Astrocyte of the cerebellum (primary cell): ENCODE results near the gene EPHA4.

Experiments
- DNase-seq: peaks from one replicate; pipeline ENCODE4 v3.0.0-alpha.2; 2011; ENCODE audit warnings: low read depth
- H3K4me3 ChIP-seq: 2 replicates; pipeline ENCODE4 v1.5.1; 2011; ENCODE audit warnings: mild to moderate bottlenecking, low read depth, low read length, moderate library complexity
- CTCF ChIP-seq: IDR thresholded peaks from 2 replicates; pipeline ENCODE4 v1.5.1; 2012; ENCODE audit warnings: low read length, low read depth, moderate library complexity, mild to moderate bottlenecking; ENCODE audit errors: missing control alignments
- in situ Hi-C: cut with HindIII; loops from 2 replicates; pipeline ENCODE4 v1.10.0; 2017; ENCODE audit warnings: low sequenced_read_pairs

Gene EPHA4

DNA sequence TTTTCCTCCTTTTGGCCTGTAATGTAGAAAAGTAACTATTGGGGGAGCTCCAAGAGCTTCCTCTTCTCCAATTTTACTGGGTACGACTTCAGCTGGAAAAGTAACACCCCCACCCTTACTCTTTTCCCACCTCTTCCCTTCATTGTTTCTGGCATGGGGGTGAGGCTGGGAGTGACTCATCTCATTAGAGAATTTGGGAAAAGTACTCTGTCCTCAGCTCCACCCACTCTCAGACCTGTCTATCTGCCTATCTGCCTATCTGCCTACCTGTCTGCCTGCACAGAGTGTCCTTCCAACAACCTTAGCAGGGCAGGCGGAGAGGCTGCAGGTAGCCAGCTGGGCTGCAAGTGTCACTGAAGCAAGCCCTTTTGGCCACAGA, 93.6 kb downstream of the EPHA4 start:
- in situ Hi-C loops: no loop called here
- DNase-seq: no peak
- H3K4me3 ChIP-seq: no peak overlapping the region
- no peak for TF ChIP-seq CTCF

DNA sequence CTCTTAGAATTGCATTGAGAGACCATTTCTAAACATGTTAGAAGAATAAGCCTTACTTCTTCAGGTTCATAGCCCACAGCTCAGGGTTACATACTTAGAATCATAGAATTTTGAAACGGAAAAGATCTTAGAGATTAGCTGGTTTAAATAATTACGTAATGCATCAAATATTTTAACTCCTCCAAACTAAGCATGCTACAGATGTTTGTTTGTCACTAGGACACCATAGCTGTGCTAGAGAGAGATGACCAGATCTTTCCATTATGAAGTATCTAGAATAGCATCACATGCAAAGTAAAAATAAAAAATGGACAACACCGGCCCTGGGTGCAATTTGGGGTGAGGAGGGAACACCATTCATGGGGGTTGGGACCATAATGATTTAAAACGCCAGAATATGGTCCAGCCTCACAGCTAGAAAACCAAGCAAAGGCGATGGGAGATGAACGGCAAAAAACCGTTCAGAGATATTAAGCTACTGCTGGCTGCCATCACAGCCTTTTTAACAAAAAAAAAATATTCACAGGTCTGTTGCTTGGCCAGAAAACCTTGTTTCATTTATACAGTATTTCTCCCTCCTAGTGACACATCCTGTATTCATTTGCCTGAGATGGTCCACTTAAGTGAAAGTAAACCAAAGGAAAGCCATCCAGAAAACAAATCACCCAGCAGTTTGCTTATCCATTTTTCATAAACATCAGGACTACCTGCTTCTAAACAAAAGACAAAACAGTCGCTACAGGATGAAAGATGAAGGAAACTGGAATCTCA, 94.2 kb downstream of the EPHA4 start:
- in situ Hi-C loops: no loop called here
- no peak overlapping the region for H3K4me3 ChIP-seq
- DNase-seq: no peak
- no peak for TF ChIP-seq CTCF

DNA sequence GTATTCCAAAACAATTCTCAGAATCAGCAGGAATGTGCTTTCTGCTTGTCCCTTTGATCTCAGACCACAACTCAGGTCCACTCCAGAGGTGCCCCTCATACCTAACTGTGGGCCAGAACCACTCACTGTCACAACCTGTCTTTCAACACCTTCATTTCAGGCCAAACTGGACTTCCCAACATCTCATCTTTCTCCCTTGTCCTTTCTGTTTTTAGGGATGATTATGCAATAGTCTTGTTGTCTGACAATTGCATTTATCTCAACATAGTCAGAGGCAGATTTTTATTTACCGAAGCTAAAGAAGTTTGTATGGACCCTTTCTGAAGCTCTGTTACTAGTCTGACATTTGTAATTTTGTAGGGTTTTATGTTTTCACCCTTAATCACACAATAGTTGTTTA, 95.9 kb downstream of the EPHA4 start:
- no peak for DNase-seq
- in situ Hi-C loops: no loop called here
- TF ChIP-seq CTCF: no peak
- H3K4me3 ChIP-seq: no peak overlapping the region

DNA sequence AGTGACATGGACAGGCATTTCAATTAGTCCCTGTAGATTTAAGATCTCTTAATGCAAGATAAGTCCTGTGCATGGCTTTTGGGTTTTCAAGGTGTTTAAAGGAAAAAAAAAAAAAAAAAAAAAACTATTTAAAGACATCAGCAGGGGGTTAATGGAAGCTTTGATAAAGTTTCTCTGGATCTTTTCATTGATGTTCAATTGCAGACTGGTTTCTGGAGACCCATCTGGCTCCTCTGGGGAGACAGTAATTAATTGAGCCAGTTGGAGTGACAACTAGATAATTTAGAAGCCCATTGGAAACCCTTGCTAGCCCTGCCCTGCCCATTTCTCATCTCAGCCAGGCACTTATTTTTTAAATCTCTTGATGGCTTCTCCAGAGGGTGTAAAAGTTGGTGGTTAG, 98.7 kb downstream of the EPHA4 start:
- in situ Hi-C loops: no loop called here
- no peak for TF ChIP-seq CTCF
- H3K4me3 ChIP-seq: no peak overlapping the region
- no peak for DNase-seq

GRCh38 chr2:221468317-221468716, 103.8 kb downstream of the EPHA4 start:
- no peak for TF ChIP-seq CTCF
- H3K4me3 ChIP-seq: no peak overlapping the region
- in situ Hi-C loops: no loop called here
- DNase-seq: no peak

- in situ Hi-C loops: no loop called here
- TF ChIP-seq CTCF: no peak
- peak; percentile 69 for DNase-seq
- no peak overlapping the region for H3K4me3 ChIP-seq
These were observed 104.5 kb downstream of the EPHA4 start for GRCh38 chr2:221467610-221468009.

GRCh38 chr2:221466744-221467143, 105.4 kb downstream of the EPHA4 start:
- no peak for TF ChIP-seq CTCF
- no peak for DNase-seq
- no peak overlapping the region for H3K4me3 ChIP-seq
- in situ Hi-C loops: no loop called here
